SK-MEL-5 (cell line): ENCODE results near the gene CASKIN1. TPM values are rescaled to one million over a fixed set of nuclear protein-coding genes. Genes with fewer than 3 reads are reported as not detected.

Experiments
- DNase-seq: peaks from one replicate; pipeline ENCODE4 v3.0.0-alpha.2; 2016; ENCODE audit warnings: low read depth, low spot score
- in situ Hi-C: cut with HindIII; loops from 2 replicates; pipeline ENCODE4 v1.10.0; 2016; ENCODE audit warnings: low sequenced_read_pairs, high pct_unique_total_duplicates, low pct_unique_long_range_greater_than_20kb
- total RNA-seq: library from RNA; depleted of rRNA; stranded (reverse); fragments of >200 nt; shearing (Covaris generic); gene quantifications from 2 replicates; pipeline ENCODE4 v1.2.3, GENCODE V29; 2014

CASKIN1 gene
- total RNA-seq, 1 experiment from 2014 or later = 0.95 TPM

DNA sequence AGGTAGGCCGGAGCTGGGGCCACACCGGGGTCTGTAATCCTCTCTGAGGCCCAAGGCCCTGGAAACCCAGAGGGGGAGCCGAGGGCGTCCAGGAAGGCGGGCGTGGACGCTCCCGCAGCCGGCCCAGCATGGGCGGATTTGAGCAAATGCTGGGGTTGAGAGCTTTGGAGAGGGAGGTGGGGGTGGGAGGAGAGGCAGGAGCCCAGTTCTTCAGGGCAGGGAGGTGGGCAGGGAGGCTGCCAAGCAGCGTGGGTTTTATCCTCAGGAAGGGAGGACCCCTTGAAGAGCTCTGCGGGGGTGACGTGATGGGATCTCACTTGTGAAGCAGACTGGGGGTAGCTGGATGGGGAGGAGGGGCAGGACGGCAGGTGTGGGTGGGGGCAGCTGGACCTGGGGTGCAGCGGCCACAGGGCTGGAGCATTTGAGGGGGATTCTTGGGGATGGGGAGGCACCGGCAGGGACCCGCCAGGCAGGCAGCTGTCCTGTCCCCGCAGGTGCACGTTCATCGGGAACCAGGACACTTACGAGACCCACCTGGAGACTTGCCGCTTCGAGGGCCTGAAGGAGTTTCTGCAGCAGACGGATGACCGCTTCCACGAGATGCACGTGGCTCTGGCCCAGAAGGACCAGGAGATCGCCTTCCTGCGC is 23.6 kb downstream of the CASKIN1 start:
- in situ Hi-C loops = no loop called here
- no peak for DNase-seq

GRCh38 chr16:2171601-2172178 is 24.7 kb downstream of the CASKIN1 start:
- in situ Hi-C loops = no loop called here

DNA sequence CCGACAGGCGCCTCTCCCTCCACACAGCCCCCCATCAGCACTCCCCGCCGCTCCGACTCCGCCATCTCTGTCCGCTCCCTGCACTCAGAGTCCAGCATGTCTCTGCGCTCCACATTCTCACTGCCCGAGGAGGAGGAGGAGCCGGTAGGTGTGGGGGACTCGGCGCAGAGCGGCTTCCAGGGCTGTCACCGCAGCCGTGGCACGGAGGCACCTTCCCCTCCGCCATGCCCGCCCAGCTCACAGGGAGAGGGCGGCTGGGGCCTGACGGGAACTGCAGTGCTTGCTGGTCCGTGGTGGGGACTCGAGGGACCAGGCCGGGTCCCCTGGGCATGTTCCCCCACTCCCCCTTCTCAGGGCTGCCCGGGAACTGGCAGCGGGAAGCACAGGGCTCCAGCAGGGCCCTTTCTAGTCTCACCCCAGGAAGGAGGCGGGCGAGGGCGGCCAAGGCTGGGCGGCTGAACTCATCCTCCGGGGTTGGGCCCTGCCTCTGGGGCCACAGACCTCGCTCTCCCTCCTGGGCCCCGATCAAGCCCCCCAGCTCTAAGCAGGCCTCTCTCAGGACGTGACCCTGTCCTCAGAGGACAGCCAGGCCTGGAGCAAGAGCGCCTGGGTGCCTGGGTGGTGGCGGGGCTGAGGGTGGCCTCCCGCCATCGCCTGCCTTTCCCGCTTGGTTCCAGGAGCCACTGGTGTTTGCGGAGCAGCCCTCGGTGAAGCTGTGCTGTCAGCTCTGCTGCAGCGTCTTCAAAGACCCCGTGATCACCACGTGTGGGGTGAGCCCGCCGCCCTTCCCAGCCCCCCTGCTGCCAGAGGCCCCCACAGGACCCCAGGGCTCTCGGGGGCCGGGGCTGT is 25.6 kb downstream of the CASKIN1 start:
- in situ Hi-C loops = no loop called here
- DNase-seq = no peak

More at GRCh38 chr16:2171601-2172178, 24.7 kb downstream of the CASKIN1 start:
- DNase-seq = no peak

- in situ Hi-C loops = no loop called here
- no peak for DNase-seq
These were observed 26.3 kb downstream of the CASKIN1 start for GRCh38 chr16:2170080-2170479.

DNA sequence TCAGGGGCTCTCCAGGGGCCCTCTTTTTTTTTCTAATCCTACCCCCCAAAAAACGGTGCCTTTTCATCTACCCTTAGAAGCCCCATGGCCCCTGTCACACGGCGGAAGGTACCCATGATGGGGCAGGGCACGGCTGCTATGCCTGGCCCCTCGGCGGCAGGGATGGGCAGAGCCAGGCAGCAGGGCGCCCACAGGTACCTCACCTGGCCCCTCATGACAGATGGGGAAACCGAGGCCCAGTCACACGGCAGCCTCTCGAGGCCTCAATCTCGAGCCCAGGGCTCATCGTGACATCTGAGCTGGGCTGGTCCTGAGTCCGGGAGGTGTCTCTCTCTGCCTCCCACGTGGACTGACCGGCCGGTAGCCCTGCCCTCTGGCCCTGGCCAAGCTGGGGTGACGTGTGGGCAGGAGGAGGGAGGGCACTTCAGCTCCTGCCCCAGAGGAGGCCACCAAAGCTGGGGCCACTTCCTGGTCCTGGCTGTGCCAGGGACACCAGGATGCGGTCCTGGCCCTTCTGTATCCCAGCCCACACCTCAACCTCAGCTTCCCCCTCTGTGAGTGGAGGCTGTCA is 29.3 kb downstream of the CASKIN1 start:
- no peak for DNase-seq
- in situ Hi-C loops = no loop called here

DNA sequence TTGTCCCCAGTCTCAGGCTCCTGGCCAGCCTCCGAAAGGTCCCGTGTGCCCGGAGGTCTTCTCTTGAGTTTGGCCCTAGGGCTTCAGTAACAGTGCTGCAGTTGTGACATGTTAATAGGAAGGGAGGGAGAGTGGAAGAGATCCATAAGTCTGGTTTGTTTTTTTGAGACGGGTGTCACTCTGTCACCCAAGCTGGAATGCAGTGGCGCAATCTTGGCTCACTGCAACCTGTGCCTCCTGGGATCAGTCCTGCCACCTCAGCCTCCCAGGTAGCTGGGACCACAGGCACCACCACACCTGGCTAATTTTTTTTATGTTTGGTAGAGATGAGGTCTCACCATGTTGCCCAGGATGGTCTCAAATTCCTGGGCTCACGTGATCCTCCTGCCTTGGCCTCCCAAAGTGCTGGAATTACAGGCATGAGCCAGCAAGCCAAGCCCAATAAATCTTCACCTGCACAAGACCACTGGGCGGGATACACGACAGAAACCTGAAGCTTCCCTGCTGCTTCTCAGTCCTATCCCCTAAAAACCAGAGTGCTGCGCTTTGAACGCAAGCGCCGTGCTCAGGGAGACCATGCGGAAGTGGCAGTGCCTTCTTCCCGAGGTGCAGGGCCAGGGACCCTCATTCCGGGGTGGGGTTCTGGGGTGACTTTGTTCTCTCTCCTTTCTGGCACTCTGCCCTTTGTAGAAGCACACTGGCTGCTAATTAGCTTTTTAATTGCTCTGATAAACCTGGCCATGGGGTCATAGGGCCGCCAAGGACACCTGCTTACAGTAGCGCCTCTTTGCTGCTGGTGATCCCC is 29.9 kb downstream of the CASKIN1 start:
- in situ Hi-C loops = no loop called here
- no peak for DNase-seq

GRCh38 chr16:2165861-2166260 is 30.5 kb downstream of the CASKIN1 start:
- in situ Hi-C loops = no loop called here
- no peak for DNase-seq

DNA sequence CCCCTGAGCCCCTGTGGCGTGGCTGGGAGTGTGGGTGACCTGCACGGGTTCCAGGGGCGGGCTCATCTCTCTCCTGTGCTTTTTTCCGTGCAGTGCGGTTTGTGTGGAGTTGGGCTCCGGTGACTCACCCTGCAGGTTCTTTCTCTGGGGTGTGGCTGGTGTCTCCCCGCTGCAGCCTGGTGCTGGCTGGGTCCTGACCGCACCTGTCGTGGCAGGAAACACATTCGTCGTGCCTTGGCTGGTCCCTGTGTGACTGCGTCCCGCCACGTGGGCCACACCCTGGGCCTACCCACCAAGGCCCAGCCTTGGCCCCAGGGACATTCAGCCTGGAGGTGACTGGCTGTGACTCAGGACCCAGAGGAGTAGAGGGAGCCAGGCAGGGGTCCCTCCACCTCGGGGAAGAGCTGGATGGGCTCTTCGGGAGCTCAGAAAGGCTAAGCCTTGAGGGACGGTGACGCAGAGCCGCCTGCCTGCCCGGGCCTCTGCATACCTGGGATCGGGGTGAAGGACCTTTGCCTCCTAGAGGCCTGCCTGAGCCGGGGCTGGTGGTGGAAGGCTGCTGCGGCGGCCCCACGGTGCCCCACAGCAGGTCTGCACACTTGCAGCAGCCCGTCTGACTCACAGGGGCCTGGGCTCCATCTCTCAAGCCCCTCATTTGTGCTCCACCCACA is 33.1 kb downstream of the CASKIN1 start:
- no peak for DNase-seq
- in situ Hi-C loops = no loop called here

DNA sequence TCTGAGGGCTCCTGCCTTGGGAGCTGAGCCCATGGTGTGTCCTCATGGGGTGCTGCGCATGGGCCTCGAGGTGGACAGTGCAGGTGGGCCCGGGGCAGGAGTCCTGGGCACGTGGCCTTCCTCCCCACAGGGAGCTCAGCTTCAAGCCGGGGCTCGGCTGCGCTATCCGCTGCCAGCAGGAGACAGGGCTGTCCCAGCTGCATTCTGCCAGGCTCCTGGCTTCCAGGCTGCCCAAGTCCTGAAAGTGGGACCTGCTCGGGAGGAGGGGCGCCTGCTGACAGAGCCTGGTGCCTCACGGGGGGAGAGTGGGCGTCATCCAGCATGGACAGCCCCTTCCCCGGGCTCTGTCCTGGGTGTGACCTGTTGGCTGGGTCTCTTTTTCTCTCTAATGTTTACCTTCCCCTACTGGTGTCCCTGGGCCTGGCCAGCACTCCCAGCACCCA is 33.7 kb downstream of the CASKIN1 start:
- no peak for DNase-seq
- in situ Hi-C loops = no loop called here

DNA sequence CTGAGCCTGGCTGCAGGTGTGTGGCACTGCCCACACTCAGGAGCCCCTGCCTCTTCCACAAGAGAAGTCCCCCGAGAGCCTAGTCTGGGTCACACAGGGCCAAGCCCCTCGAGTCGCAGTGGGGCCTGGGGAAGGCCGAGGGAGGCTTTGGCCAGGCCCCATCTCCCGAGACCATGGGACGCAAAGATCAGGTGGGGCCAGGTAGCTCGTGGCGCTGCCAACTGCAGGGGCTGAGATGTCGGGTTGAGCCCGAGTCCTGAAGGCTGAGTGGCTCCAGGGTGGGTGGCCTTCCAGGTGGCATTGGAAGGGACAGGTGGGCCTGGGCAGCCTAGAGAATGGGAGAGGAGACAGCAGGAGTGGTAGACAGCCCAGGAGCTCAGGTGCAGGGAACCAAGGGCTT is 34.5 kb downstream of the CASKIN1 start:
- in situ Hi-C loops = no loop called here
- DNase-seq = no peak

DNA sequence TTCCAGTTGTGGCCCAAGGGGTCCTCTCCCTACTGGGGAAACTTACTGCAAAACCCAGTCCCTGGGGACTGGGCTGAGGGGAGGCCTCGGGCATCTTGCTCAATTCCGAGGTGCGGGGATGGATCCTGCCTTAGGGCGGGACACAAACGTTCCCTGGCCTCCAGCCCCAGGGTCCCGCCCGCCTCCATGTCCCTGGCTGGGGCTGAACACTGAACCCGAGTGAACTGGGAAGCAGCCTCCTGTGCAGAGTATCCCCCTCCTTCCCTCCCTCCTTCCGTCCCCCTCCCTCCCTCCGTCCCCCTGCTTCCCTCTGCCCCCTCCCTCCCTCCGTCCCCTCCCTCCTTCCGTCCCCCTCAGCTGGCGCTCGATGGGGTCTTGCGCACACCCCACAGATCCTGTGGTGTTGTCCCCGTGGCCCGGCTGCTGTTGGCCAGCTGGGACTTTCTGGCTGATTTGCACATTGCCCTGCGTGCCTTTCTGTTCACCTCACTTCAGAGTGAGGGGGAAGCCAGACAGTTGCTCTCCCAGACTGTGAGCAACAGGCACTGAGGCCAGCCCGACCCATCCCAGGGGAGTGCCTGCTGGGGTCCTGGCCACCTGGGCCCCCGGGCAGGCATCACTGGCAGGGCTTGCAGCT is 35.4 kb downstream of the CASKIN1 start:
- no peak for DNase-seq
- in situ Hi-C loops = no loop called here

DNA sequence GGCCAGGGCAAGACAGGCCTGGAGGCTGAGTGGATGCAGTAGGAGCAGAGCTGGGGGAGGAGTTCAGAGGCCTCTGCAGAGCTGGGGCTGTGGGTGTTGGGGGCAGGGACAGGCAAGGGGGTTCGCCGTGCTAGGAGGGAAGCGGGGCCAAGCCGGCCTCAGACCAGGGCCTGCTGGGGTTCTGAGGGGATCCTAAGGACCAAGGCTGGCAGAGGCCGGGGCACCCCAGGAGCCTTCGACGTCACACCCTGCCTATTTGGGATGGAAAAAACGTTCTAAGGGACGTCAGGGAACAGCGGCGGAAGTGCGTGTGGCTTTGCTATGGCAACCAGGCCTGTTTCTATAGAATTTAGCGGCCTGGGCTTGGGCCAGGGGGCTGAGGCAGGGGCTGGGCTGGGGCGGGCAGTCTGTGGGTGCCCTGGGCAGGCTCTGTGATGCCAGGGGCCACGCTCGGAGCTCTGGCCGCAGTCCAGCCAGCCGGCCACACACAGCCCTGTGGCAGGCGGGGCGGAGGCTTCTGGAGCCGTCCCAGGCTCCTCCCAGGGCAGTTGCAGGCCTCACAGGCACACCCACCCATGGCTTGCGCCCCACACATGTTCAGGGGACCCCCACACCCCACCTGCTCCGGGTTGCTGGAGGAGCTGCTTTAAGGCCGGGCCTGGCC is 37.1 kb downstream of the CASKIN1 start:
- in situ Hi-C loops = no loop called here
- no peak for DNase-seq

DNA sequence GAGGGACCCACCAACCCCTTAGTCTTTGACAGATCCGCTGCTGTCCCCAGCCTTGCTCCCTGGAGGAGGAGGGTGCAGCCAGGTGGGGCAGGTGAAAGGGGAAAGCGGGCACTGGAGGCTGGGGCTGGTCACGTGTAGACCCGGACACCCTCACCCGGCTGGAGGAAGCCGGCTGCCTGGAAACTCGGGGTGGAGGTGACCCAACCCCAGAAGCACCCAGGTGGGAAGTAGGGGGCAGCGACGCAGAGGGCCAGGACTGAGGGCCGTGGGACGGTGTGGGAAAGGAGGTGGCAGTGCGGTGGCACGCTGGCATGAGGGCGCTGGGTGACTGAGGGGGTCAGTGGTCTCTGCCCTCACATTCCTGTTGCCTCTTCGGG is 38.2 kb downstream of the CASKIN1 start:
- no peak for DNase-seq
- in situ Hi-C loops = no loop called here

DNA sequence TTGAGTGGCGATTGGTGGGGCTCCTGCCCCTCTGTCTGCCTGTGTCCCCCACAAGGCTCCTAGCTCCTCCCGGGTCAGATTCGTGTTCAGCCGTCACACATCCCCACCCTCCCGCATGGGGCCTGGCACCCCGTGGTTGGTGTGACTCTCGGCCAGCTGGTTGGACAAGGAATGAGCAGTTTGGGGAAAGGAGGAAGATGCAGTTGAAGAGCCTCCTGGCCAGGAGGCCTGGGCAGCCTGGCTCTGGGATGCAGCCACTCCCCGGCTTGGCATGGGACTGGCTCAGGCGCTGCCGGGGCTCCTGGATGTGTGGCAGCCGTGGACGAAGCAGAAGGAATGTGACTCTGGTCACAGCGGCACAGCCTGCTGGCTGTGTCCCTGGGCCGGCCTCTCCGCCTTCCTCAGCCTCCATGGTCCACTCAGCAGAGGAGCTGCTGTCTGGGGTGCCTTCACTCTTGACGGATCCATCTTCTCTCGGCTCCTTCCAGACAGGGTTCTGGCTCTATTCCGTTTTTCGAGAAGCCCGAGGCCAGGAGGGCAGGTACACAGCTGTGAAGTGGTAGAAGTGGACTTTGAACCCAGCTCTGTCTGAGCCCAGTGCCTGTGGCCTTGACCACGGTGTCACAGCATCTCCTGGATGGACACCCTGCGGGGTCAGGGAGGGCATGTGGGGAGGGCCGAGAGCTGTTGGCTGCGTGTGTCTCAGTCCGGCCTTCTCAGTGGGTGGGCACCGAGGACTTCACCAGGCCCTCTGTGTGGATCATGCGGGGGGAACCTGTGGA is 38.7 kb downstream of the CASKIN1 start:
- in situ Hi-C loops = no loop called here
- DNase-seq = no peak

DNA sequence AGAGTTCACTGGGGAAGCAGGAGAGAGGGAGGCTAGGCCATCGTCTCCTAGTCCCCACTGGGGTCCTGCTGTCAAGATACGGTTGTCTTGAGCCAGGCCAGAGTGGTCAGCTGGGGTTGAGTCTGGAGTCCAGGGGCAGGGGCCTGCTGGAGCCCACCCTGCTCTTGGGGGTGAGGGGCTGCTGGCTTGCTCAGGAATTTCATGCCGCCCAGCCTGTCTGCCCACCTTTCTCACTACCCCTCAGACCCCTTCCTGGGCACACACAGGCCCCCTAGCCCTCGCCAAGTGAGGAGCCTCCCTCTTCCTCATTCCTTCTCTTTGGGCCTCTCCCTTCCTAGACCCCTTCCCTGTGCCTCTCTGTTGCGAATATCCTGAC is 39.6 kb downstream of the CASKIN1 start:
- in situ Hi-C loops = no loop called here
- DNase-seq = no peak
